ENCODE results near the gene PTPRN2. TPM values are rescaled to one million over a fixed set of nuclear protein-coding genes. Genes with fewer than 3 reads are reported as not detected.

PTPRN2 gene
- total RNA-seq, 1 experiment from 2014 or later: 1.1 TPM

- DNase-seq (ENCODE audit: low read depth, low spot score): no peak
- H3K36me3 ChIP-seq (ENCODE audit: control insufficient read depth, insufficient read depth, low read length): no peaks in the 10 kb centered on the region
- BruUV-seq (replicated peaks): no TSS peak
- H3K9me3 ChIP-seq (ENCODE audit: control insufficient read depth, insufficient read depth, low read depth, low read length): no peaks in the 10 kb centered on the region
- H3K27me3 ChIP-seq (ENCODE audit: control insufficient read depth, insufficient read depth, low read length): no peaks in the 10 kb centered on the region
- H3K4me1 ChIP-seq (ENCODE audit: control insufficient read depth, insufficient read depth, low read length): no peaks in the 10 kb centered on the region
- CTCF ChIA-PET: no interaction called here
- ATAC-seq: no peak
- TF ChIP-seq CTCF (IDR thresholded peaks at IDR 0.05) (no peak), POLR2AphosphoS5 (IDR thresholded peaks at IDR 0.05; ENCODE audit: low read depth, low read length) (no peak), SIN3A (IDR thresholded peaks at IDR 0.05; ENCODE audit: borderline replicate concordance, insufficient read depth, low read depth, low read length) (no peak), REST (IDR thresholded peaks at IDR 0.05; ENCODE audit: insufficient read depth in 1 of 2, low read depth in 2 of 2, low read length in 1 of 2) (no peak), TCF7L2 (IDR thresholded peaks at IDR 0.05; ENCODE audit: low read depth, low read length) (no peak)
- POLR2A ChIA-PET: no interaction called here
- in situ Hi-C loops (cut with HindIII; ENCODE audit: low pct_unique_long_range_greater_than_20kb, low sequenced_read_pairs) (no loop called here), intact Hi-C loops (cut with micrococcal nuclease; ENCODE audit: unreplicated experiment) (no loop called here)
- no peak overlapping the region for H3K4me3 ChIP-seq (ENCODE audit: low read depth in 2 of 2, low read length in 2 of 2)
- H3K27ac ChIP-seq (ENCODE audit: low read length): no peak overlapping the region
Observed at GRCh38 chr7:157818701-157819454, 768.7 kb downstream of the PTPRN2 start.

- no peak overlapping the region for H3K27ac ChIP-seq (ENCODE audit: low read length)
- ATAC-seq: no peak
- no peaks in the 10 kb centered on the region for H3K27me3 ChIP-seq (ENCODE audit: control insufficient read depth, insufficient read depth, low read length)
- H3K36me3 ChIP-seq (ENCODE audit: control insufficient read depth, insufficient read depth, low read length): no peaks in the 10 kb centered on the region
- TF ChIP-seq REST (IDR thresholded peaks at IDR 0.05; ENCODE audit: insufficient read depth in 1 of 2, low read depth in 2 of 2, low read length in 1 of 2) (no peak), SIN3A (IDR thresholded peaks at IDR 0.05; ENCODE audit: borderline replicate concordance, insufficient read depth, low read depth, low read length) (no peak), TCF7L2 (IDR thresholded peaks at IDR 0.05; ENCODE audit: low read depth, low read length) (no peak), POLR2AphosphoS5 (IDR thresholded peaks at IDR 0.05; ENCODE audit: low read depth, low read length) (no peak), CTCF (IDR thresholded peaks at IDR 0.05) (no peak)
- intact Hi-C loops (cut with micrococcal nuclease; ENCODE audit: unreplicated experiment) (no loop called here), in situ Hi-C loops (cut with HindIII; ENCODE audit: low pct_unique_long_range_greater_than_20kb, low sequenced_read_pairs) (no loop called here)
- DNase-seq (ENCODE audit: low read depth, low spot score): no peak
- no peaks in the 10 kb centered on the region for H3K9me3 ChIP-seq (ENCODE audit: control insufficient read depth, insufficient read depth, low read depth, low read length)
- ChIA-PET POLR2A (no interaction called here), CTCF (no interaction called here)
- no TSS peak for BruUV-seq (replicated peaks)
- no peak overlapping the region for H3K4me3 ChIP-seq (ENCODE audit: low read depth in 2 of 2, low read length in 2 of 2)
- no peaks in the 10 kb centered on the region for H3K4me1 ChIP-seq (ENCODE audit: control insufficient read depth, insufficient read depth, low read length)
Observed at GRCh38 chr7:157817944-157818700, 769.5 kb downstream of the PTPRN2 start.
